Hindlimb muscle (tissue), 1 donor: ENCODE data around the gene DNAJC1. TPM values are rescaled to one million over a fixed set of nuclear protein-coding genes. Genes with fewer than 3 reads are reported as not detected.
"Not testable (repeated sequence)": the region's sequence is repeated elsewhere in the genome, so short reads cannot be mapped to it uniquely, and the experiment has no call there.

ENCODE experiments used
- DNase-seq: peaks from one replicate; pipeline ENCODE4 v3.0.0-alpha.2; 2013
- polyA plus RNA-seq: library from polyadenylated mRNA; unstranded; fragments of 120-200 nt; gene quantifications from one replicate; pipeline ENCODE4 v1.2.1, GENCODE V29; 2013; ENCODE audit not compliant: insufficient read length

The DNAJC1 gene
- polyA plus RNA-seq = 11.9 TPM

- peak; percentile 98 for DNase-seq
Observed at GRCh38 chr10:22003177-22003963, at the start of gene DNAJC1. DNAJC1 (minus strand) TSS chr10:22003730; CDS start chr10:22003434, 296 bp downstream.

- no peak for DNase-seq
Observed at GRCh38 chr10:22053048-22053447, 49.5 kb upstream of the DNAJC1 start.

GRCh38 chr10:22049635-22050034 is 46.1 kb upstream of the DNAJC1 start:
- DNase-seq = no peak

- no peak for DNase-seq
Observed at GRCh38 chr10:22047812-22048211, 44.3 kb upstream of the DNAJC1 start.

- DNase-seq = no peak
Observed at GRCh38 chr10:22043327-22043633, 39.8 kb upstream of the DNAJC1 start.

GRCh38 chr10:22042557-22043326 is 39.2 kb upstream of the DNAJC1 start:
- DNase-seq = no peak

- no peak for DNase-seq
Observed at GRCh38 chr10:22034333-22034732, 30.8 kb upstream of the DNAJC1 start.

GRCh38 chr10:22032268-22032667 is 28.7 kb upstream of the DNAJC1 start:
- DNase-seq = not testable (repeated sequence)

GRCh38 chr10:22030421-22030820 is 26.9 kb upstream of the DNAJC1 start:
- DNase-seq = no peak

- DNase-seq = no peak
Observed at GRCh38 chr10:22029445-22030236, 26.1 kb upstream of the DNAJC1 start.

- no peak for DNase-seq
Observed at GRCh38 chr10:22027364-22028238, 24.1 kb upstream of the DNAJC1 start.

GRCh38 chr10:22026287-22026686 is 22.8 kb upstream of the DNAJC1 start:
- no peak for DNase-seq

GRCh38 chr10:22023508-22023907 is 20.0 kb upstream of the DNAJC1 start:
- no peak for DNase-seq

- no peak for DNase-seq
Observed at GRCh38 chr10:22022257-22023032, 18.9 kb upstream of the DNAJC1 start.

GRCh38 chr10:22021144-22021543 is 17.6 kb upstream of the DNAJC1 start:
- not testable (repeated sequence) for DNase-seq

GRCh38 chr10:22017283-22018020 is 13.9 kb upstream of the DNAJC1 start:
- DNase-seq = no peak

- DNase-seq = no peak
Observed at GRCh38 chr10:22016046-22016705, 12.6 kb upstream of the DNAJC1 start.

GRCh38 chr10:22010973-22011408 is 7.5 kb upstream of the DNAJC1 start:
- DNase-seq = no peak

GRCh38 chr10:22010539-22010938 is 7.0 kb upstream of the DNAJC1 start:
- DNase-seq = no peak

- no peak for DNase-seq
Observed at GRCh38 chr10:22006379-22006884, 2.9 kb upstream of the DNAJC1 start.
